ENCODE results near the gene ETFBKMT.

- TF ChIP-seq CTCF (IDR thresholded peaks at IDR 0.05; ENCODE audit: low read length) (no peak), EZH2 (optimal IDR thresholded peaks at IDR 0.05; ENCODE audit: low read depth, low read length) (no peak), EZH2phosphoT487 (IDR thresholded peaks at IDR 0.05; ENCODE audit: low read length) (no peak)
Observed at GRCh38 chr12:31631023-31631724, 28.3 kb upstream of the ETFBKMT start.
